ENCODE results near the gene DOC2A. TPM values are rescaled to one million over a fixed set of nuclear protein-coding genes. Genes with fewer than 3 reads are reported as not detected.

The DOC2A gene
- total RNA-seq, 1 donor from 2014 or later = 3.1 TPM

DNA sequence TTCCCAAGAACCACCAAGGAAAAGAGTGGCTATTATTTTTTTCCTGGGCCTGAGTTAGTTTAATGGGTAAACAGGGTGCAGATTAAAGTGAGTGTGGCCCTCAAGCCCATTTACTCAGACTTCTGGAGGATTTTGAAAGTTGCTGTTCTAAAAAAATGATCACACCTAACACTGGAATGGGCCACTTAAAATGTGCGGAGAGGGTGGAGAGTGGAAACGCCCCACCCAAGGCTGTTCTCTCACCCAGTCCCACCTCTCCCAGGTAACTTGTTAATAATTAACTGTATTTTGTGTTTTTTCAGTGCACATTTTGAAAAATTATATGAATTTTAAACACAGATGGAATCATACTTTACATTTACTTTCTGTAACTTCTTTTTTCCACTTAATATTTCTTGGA lies 20.8 kb downstream of the DOC2A start:
- Histone ChIP-seq H3K36me3 (no peaks in the 10 kb centered on the region), H3K79me2 (ENCODE audit: low read depth) (no peaks in the 10 kb centered on the region), H3K9me3 (ENCODE audit: low read depth) (no peaks in the 10 kb centered on the region), H3K27me3 (no peaks in the 10 kb centered on the region), H2AFZ (replicated peaks) (no peak overlapping the region), H3K9ac (no peak overlapping the region), H3K4me1 (peaks cover 5% of the 10 kb centered on the region), H3F3A (ENCODE audit: low read depth) (peaks cover 11% of the 10 kb centered on the region), H4K20me1 (ENCODE audit: low read depth) (no peaks in the 10 kb centered on the region), H3K27ac (no peak overlapping the region), H3K4me3 (no peak overlapping the region), H3K4me2 (no peak overlapping the region)
- no peak for TF ChIP-seq EZH2 (IDR thresholded peaks at IDR 0.05)
- TF ChIP-seq, protein P1, sequence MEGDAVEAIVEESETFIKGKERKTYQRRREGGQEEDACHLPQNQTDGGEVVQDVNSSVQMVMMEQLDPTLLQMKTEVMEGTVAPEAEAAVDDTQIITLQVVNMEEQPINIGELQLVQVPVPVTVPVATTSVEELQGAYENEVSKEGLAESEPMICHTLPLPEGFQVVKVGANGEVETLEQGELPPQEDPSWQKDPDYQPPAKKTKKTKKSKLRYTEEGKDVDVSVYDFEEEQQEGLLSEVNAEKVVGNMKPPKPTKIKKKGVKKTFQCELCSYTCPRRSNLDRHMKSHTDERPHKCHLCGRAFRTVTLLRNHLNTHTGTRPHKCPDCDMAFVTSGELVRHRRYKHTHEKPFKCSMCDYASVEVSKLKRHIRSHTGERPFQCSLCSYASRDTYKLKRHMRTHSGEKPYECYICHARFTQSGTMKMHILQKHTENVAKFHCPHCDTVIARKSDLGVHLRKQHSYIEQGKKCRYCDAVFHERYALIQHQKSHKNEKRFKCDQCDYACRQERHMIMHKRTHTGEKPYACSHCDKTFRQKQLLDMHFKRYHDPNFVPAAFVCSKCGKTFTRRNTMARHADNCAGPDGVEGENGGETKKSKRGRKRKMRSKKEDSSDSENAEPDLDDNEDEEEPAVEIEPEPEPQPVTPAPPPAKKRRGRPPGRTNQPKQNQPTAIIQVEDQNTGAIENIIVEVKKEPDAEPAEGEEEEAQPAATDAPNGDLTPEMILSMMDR (IDR thresholded peaks at IDR 0.05) = no peak
- no peak for TF ChIP-seq EZH2phosphoT487 (IDR thresholded peaks at IDR 0.05)
- H3K9me3 Mint-ChIP-seq = no peaks in the 10 kb centered on the region
- no peak for DNase-seq (ENCODE audit: low spot score)
- peaks cover 6% of the 10 kb centered on the region for H3K27me3 Mint-ChIP-seq (ENCODE audit: insufficient read depth, low read depth)
- no peak overlapping the region for H3K4me3 Mint-ChIP-seq
- peaks cover 18% of the 10 kb centered on the region for H3K4me1 Mint-ChIP-seq
- peaks cover 22% of the 10 kb centered on the region for H3K36me3 Mint-ChIP-seq
- no peak overlapping the region for H3K27ac Mint-ChIP-seq

DNA sequence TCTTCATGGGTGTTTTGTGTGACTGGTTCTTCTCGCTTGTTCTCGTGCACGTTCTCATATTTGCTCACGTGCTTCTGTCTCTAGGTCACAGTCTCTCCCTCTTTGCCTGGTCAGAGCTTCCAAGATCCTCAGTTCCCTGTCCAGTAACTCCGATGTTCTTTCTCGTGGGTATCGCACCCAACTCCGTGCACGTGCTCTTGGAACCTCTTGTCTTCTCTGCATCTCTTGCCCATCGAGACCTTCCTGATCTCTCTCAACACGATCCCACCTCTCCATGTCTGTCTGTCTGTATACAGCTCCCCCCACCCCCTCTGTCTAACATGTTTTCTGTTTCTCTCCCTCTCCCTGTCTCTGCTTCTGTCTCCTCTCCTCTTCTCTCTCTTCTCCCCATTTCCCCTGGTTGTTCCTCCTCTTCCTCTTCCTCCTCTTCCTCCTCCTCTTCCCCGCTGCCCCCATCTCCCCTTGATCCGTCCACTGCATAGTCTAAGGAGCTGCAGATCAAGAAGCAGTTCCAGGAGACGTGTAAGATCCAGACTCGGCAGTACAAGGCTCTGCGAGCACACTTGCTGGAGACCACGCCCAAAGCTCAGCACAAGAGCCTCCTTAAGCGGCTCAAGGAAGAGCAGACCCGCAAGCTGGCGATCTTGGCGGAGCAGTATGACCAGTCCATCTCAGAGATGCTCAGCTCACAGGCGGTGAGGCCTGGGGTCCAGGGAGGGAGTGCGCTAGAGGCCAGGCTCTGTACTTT lies 21.5 kb downstream of the DOC2A start:
- Mint-ChIP-seq H3K27me3 (ENCODE audit: insufficient read depth, low read depth) (peaks cover 6% of the 10 kb centered on the region), H3K9me3 (no peaks in the 10 kb centered on the region), H3K4me3 (peak overlapping the region; percentile 4), H3K36me3 (peaks cover 25% of the 10 kb centered on the region), H3K4me1 (peaks cover 11% of the 10 kb centered on the region), H3K27ac (peak overlapping the region; percentile 44)
- Histone ChIP-seq H4K20me1 (ENCODE audit: low read depth) (no peaks in the 10 kb centered on the region), H3K36me3 (no peaks in the 10 kb centered on the region), H3K9ac (no peak overlapping the region), H3F3A (ENCODE audit: low read depth) (peaks cover 4% of the 10 kb centered on the region), H3K79me2 (ENCODE audit: low read depth) (no peaks in the 10 kb centered on the region), H2AFZ (replicated peaks) (no peak overlapping the region), H3K27me3 (no peaks in the 10 kb centered on the region), H3K4me3 (no peak overlapping the region), H3K27ac (no peak overlapping the region), H3K9me3 (ENCODE audit: low read depth) (no peaks in the 10 kb centered on the region), H3K4me2 (no peak overlapping the region), H3K4me1 (peaks cover under 1% of the 10 kb centered on the region)
- DNase-seq (ENCODE audit: low spot score) = no peak
- TF ChIP-seq EZH2phosphoT487 (IDR thresholded peaks at IDR 0.05) = no peak

DNA sequence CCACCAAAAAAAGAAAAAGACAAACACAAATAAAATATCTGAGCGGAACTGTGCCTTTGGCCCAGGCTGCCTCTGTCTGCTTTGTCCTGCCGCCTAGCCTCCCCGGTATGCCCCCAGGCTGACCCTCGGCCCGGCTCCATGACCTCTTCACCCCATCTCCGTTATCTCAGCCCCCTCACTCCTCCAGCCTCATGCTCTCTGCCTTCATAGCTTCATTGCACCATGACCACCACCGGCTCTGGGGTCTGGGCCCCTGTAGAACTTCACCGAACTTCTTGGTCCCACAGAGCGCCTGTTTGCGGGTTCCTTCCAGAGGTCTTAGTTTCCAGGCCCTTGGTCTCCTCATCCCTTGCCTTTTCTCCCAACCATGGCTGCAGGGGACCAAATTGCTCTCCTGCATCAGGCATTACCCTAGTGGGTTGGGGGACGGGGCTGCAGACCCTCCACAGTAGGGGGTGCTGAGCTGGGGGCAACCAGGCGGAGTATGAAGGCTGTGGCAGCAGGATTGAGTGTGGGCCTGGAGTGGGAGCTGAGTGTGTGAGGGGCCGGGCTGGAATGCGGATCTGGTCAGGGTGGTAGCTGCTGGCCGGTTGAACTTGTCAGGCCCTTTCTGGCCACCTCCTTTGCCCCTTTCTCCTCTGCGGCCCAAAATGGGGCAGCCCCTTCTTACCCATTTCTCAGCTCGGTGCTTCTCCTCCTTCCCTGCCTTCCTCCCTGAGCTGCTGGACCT lies 22.3 kb downstream of the DOC2A start:
- peak overlapping the region; percentile 44 for H3K27ac Mint-ChIP-seq
- H3K4me1 Mint-ChIP-seq = peaks cover 9% of the 10 kb centered on the region
- peaks cover 3% of the 10 kb centered on the region for H3F3A ChIP-seq (ENCODE audit: low read depth)
- TF ChIP-seq, protein P1 (IDR thresholded peaks at IDR 0.05) = no peak
- TF ChIP-seq EZH2 (IDR thresholded peaks at IDR 0.05) = no peak
- no peak for DNase-seq (ENCODE audit: low spot score)
- H3K27ac ChIP-seq = no peak overlapping the region
- H3K36me3 Mint-ChIP-seq = peaks cover 29% of the 10 kb centered on the region
- no peak overlapping the region for H3K9ac ChIP-seq
- H3K27me3 ChIP-seq = no peaks in the 10 kb centered on the region
- H3K9me3 ChIP-seq (ENCODE audit: low read depth) = no peaks in the 10 kb centered on the region
- H3K4me1 ChIP-seq = no peaks in the 10 kb centered on the region
- no peak overlapping the region for H2AFZ ChIP-seq (replicated peaks)
- H3K4me3 Mint-ChIP-seq = peak overlapping the region; percentile 52
- no peak overlapping the region for H3K4me3 ChIP-seq
- H4K20me1 ChIP-seq (ENCODE audit: low read depth) = no peaks in the 10 kb centered on the region
- no peaks in the 10 kb centered on the region for H3K79me2 ChIP-seq (ENCODE audit: low read depth)
- no peaks in the 10 kb centered on the region for H3K36me3 ChIP-seq
- H3K9me3 Mint-ChIP-seq = no peaks in the 10 kb centered on the region
- H3K27me3 Mint-ChIP-seq (ENCODE audit: insufficient read depth, low read depth) = peaks cover 6% of the 10 kb centered on the region
- H3K4me2 ChIP-seq = no peak overlapping the region

Data from neural progenitor cell (in vitro differentiated cells).